GM12878 (cell line): Measurements from ENCODE around the gene TNFRSF14. TPM values are rescaled to one million over a fixed set of nuclear protein-coding genes. Genes with fewer than 3 reads are reported as not detected.

ENCODE experiments used
- ATAC-seq: fragments of 200-7000 bp; cut with Tn5 transposase; 3 replicates; pipeline ENCODE4 v1.9.1; 2020; ENCODE audit warnings: mild to moderate bottlenecking, moderate library complexity
- BruUV-seq: library from RNA; stranded (reverse); fragments of 400-500 nt; replicated peaks from 2 replicates; lab custom pipeline; 2021; lab: Mats Ljungman, UMichigan
- CTCF ChIA-PET: fragments of 300-600 bp; sonication (Branson Sonifier 250); formaldehyde crosslinking; extraction: SDS; loops from one replicate; lab custom pipeline; 2021; ENCODE audit warnings: inconsistent platforms; lab: Yijun Ruan, JAX
- POLR2A ChIA-PET: fragments of 350-600 bp; formaldehyde crosslinking; extraction: SDS; loops from one replicate; lab custom pipeline; 2021; ENCODE audit warnings: inconsistent platforms; lab: Charles Lee
- RAD21 ChIA-PET: fragments of 300-600 bp; sonication (Branson Sonifier 250); formaldehyde crosslinking; loops from one replicate; lab custom pipeline; 2023; ENCODE audit warnings: antibody characterized with exemption; ENCODE audit not compliant: unreplicated experiment; lab: Charles Lee
- SMC1A ChIA-PET: fragments of 300-600 bp; sonication (Branson Sonifier 250); formaldehyde crosslinking; loops from one replicate; lab custom pipeline; 2023; ENCODE audit not compliant: unreplicated experiment, uncharacterized antibody; lab: Charles Lee
- DNase-seq: peaks from one replicate; pipeline ENCODE4 v3.0.0-alpha.2; 2011; ENCODE audit warnings: low read depth, low spot score
- FAIRE-seq: peaks from 3 replicates; lab custom pipeline; 2011; peaks lifted over from hg19 to GRCh38; lab: Jason Lieb, UNC
- H2AFZ ChIP-seq: 2 replicates; pipeline ENCODE4 v1.6.0; 2011; ENCODE audit warnings: low read depth, low read length, control low read depth; ENCODE audit not compliant: control insufficient read depth
- H3K27ac ChIP-seq: 2 replicates; pipeline ENCODE4 v1.5.1; 2011; ENCODE audit warnings: control low read depth; ENCODE audit not compliant: control insufficient read depth, insufficient read depth
- H3K27me3 ChIP-seq, 2 experiments: replicated peaks in 1 of 2; 2 replicates each; pipeline versions ENCODE4 v1.6.0 to v1.6.1; 2011; ENCODE audit warnings: low read length in 1 of 2; ENCODE audit not compliant: control insufficient read depth in 2 of 2, insufficient read depth in 2 of 2
- H3K36me3 ChIP-seq, 2 experiments: 2 replicates each; pipeline ENCODE4 v1.5.1; 2011; ENCODE audit warnings: low read length in 1 of 2; ENCODE audit not compliant: control insufficient read depth in 2 of 2, insufficient read depth in 2 of 2
- H3K4me1 ChIP-seq: 2 replicates; pipeline ENCODE4 v1.6.1; 2011; ENCODE audit warnings: mild to moderate bottlenecking, low read length, moderate library complexity, mixed read lengths; ENCODE audit not compliant: control insufficient read depth, insufficient read depth
- H3K4me2 ChIP-seq: 2 replicates; pipeline ENCODE4 v1.6.0; 2011; ENCODE audit warnings: control low read depth; ENCODE audit not compliant: control insufficient read depth, insufficient read depth
- H3K4me3 ChIP-seq: fragments of 200-600 bp; sonication (generic); 2 replicates; pipeline ENCODE4 v1.5.1; 2016
- H3K79me2 ChIP-seq: 2 replicates; pipeline ENCODE4 v1.6.0; 2011; ENCODE audit warnings: low read length; ENCODE audit not compliant: control insufficient read depth, insufficient read depth
- H3K9ac ChIP-seq: 2 replicates; pipeline ENCODE4 v1.8.0; 2011; ENCODE audit warnings: low read length, control low read depth, mixed read lengths; ENCODE audit not compliant: control insufficient read depth, insufficient read depth
- H3K9me3 ChIP-seq: replicated peaks from 3 replicates; pipeline ENCODE4 v1.5.1; 2011; ENCODE audit warnings: mild to moderate bottlenecking, low read length; ENCODE audit not compliant: control insufficient read depth, insufficient read depth
- H4K20me1 ChIP-seq: 2 replicates; pipeline ENCODE4 v1.6.0; 2011; ENCODE audit not compliant: control insufficient read depth, insufficient read depth
- BHLHE40 ChIP-seq, 2 experiments: fragments of 450-650 bp in 1 of 2; IDR thresholded peaks; 2 replicates each; pipeline ENCODE4 v1.6.1; 2011 to 2017; ENCODE audit warnings: low read depth in 2 of 2, borderline replicate concordance in 1 of 2, improper control_type of control experiment in 1 of 2, low read length in 1 of 2, mild to moderate bottlenecking in 1 of 2
- FOXM1 ChIP-seq: IDR thresholded peaks from 2 replicates; pipeline ENCODE4 v1.6.1; 2012; ENCODE audit warnings: low read depth, mild to moderate bottlenecking, inconsistent platforms, low read length, moderate library complexity
- GABPA ChIP-seq: IDR thresholded peaks from 2 replicates; pipeline ENCODE4 v1.6.1; 2014; ENCODE audit warnings: antibody characterized with exemption, low read depth, mild to moderate bottlenecking, inconsistent platforms
- KAT2A ChIP-seq: conservative IDR thresholded peaks from 2 replicates; pipeline ENCODE4 v1.6.1; 2011; ENCODE audit warnings: low read depth, low read length; ENCODE audit not compliant: control insufficient read depth
- MYB ChIP-seq: fragments of 150-350 bp; IDR thresholded peaks from 2 replicates; pipeline ENCODE4 v1.6.1; 2014; ENCODE audit warnings: mild to moderate bottlenecking, low read depth, low read length, borderline replicate concordance
- NBN ChIP-seq: fragments of 450-650 bp; IDR thresholded peaks from 2 replicates; pipeline ENCODE4 v1.6.1; 2016
- NFIC ChIP-seq: IDR thresholded peaks from 2 replicates; pipeline ENCODE4 v1.6.1; 2012; ENCODE audit warnings: low read depth, mild to moderate bottlenecking, inconsistent platforms, low read length, moderate library complexity
- NRF1 ChIP-seq: conservative IDR thresholded peaks from 2 replicates; pipeline ENCODE4 v1.6.1; 2011; ENCODE audit warnings: mild to moderate bottlenecking, low read depth, low read length, improper control_type of control experiment
- POLR2AphosphoS5 ChIP-seq: IDR thresholded peaks from 2 replicates; pipeline ENCODE4 v1.6.1; 2011; ENCODE audit warnings: mild to moderate bottlenecking, low read length, inconsistent platforms
- RB1 ChIP-seq: fragments of 450-650 bp; formaldehyde crosslinking; IDR thresholded peaks from 2 replicates; pipeline ENCODE4 v1.6.1; 2017; ENCODE audit warnings: mild to moderate bottlenecking, borderline replicate concordance
- RELA ChIP-seq: fragments of 450-650 bp; IDR thresholded peaks from 2 replicates; pipeline ENCODE4 v1.8.0; 2014; ENCODE audit warnings: borderline replicate concordance; ENCODE audit not compliant: partially characterized antibody
- SP1 ChIP-seq: IDR thresholded peaks from one replicate; pipeline ENCODE4 v1.6.1; 2011; ENCODE audit warnings: low read depth, low read length
- SREBF2 ChIP-seq: IDR thresholded peaks from 2 replicates; pipeline ENCODE4 v1.6.1; 2012; ENCODE audit warnings: mild to moderate bottlenecking, low read length
- TCF12 ChIP-seq: IDR thresholded peaks from 2 replicates; pipeline ENCODE4 v1.6.1; 2011; ENCODE audit warnings: low read depth, mild to moderate bottlenecking, low read length
- USF1 ChIP-seq: IDR thresholded peaks from 2 replicates; pipeline ENCODE4 v1.6.1; 2011; ENCODE audit warnings: borderline replicate concordance, low read depth, mild to moderate bottlenecking, moderate library complexity, mixed read lengths, low read length; ENCODE audit not compliant: insufficient read depth; ENCODE audit errors: extremely low read length
- USF2 ChIP-seq: IDR thresholded peaks from 2 replicates; pipeline ENCODE4 v1.6.1; 2011; ENCODE audit warnings: low read depth, low read length, improper control_type of control experiment, borderline replicate concordance
- ZBTB11 ChIP-seq: fragments of 450-650 bp; formaldehyde crosslinking; IDR thresholded peaks from 2 replicates; pipeline ENCODE4 v1.5.0; 2022; ENCODE audit warnings: mild to moderate bottlenecking, missing genetic modification characterization
- WGBS: methylation state at CpG from one replicate; pipeline ENCODE4 v1.1.6; 2016; ENCODE audit warnings: low lambda C conversion rate; ENCODE audit not compliant: insufficient replicate concordance, insufficient coverage; ENCODE audit errors: missing lambda C conversion rate; 5-methylcytosine and 5-hydroxymethylcytosine counted together
- in situ Hi-C: fragments of 300-500 bp; cut with MboI; formaldehyde crosslinking; loops from 9 replicates; pipeline ENCODE4 v1.14.3; 2018; ENCODE audit warnings: mixed read lengths
- intact Hi-C: fragments of 100-400 bp; cut with micrococcal nuclease; formaldehyde crosslinking; loops from one replicate; pipeline ENCODE4 v1.14.2; 2022; ENCODE audit not compliant: unreplicated experiment
- polyA plus RNA-seq, 11 experiments: library from polyadenylated mRNA; depleted of rRNA in 4 of 11; unstranded in 6 of 11; stranded (reverse) in 5 of 11; fragments of >200 nt; fragmentation: Nextera tagmentation in 4 of 11; fragmentation: Illumina TruSeq in 1 of 11; extraction: Ambion mirVana in 4 of 11; extraction: Trizol in 1 of 11; gene quantifications; 1 replicate in 1 of 11; 2 replicates in 10 of 11; pipeline versions ENCODE4 v1.2.1 to v1.2.3, GENCODE V29; 2011 to 2016; ENCODE audit warnings: inconsistent platforms in 2 of 11, missing spikeins in 2 of 11, low read depth in 1 of 11
- total RNA-seq, 4 experiments: library from RNA; depleted of rRNA in 3 of 4; stranded (reverse); fragments of >200 nt in 3 of 4; fragmentation: Illumina TruSeq in 1 of 4; extraction: Trizol in 1 of 4; gene quantifications; 2 replicates each; pipeline versions ENCODE4 v1.2.1 to v1.2.3, GENCODE V29; 2013 to 2021

TNFRSF14 gene
- total and polyA plus RNA-seq, 10 of the 15 experiments (the other 5 are each of a cell fraction or from before 2014, with no cell fraction given), result 0.43 to 114 (median 41.5) TPM

- TF ChIP-seq MYB, result no peak
- no peak for TF ChIP-seq GABPA
Observed at GRCh38 chr1:2520206-2520605, 36.0 kb upstream of the TNFRSF14 start (continued).

- Histone ChIP-seq H3K36me3 (peaks cover 8 to 40% of the 10 kb centered on the region in 2 experiments; a peak in 3 of 4 replicates), H3K9me3 (no peaks in the 10 kb centered on the region), H3K79me2 (peaks cover 34% of the 10 kb centered on the region), H3K4me3 (no peak overlapping the region), H3K9ac (no peak overlapping the region), H2AFZ (no peak overlapping the region), H3K27ac (no peak overlapping the region), H4K20me1 (peaks cover 3% of the 10 kb centered on the region; the same call in 1 of the 2 replicates), H3K27me3 (no peaks in the 10 kb centered on the region), H3K4me2 (no peak overlapping the region), H3K4me1 (peaks cover 11% of the 10 kb centered on the region)
- ChIA-PET RAD21 (no interaction called here), POLR2A (no interaction called here), CTCF (no interaction called here), SMC1A (no interaction called here)
- TF ChIP-seq SREBF2 (no peak), BHLHE40 (IDR thresholded peaks at IDR 0.05; ENCODE audit: borderline replicate concordance in 1 of 2, low read depth in 2 of 2, low read length in 1 of 2) (no peak), NRF1 (no peak), FOXM1 (no peak), USF2 (no peak), KAT2A (no peak), GABPA (no peak), NBN (no peak), POLR2AphosphoS5 (no peak), USF1 (no peak), RELA (no peak), SP1 (no peak), TCF12 (no peak), RB1 (no peak), ZBTB11 (no peak), NFIC (no peak)
- FAIRE-seq (no peak), DNase-seq (no peak), ATAC-seq (no peak)
- 96% methylated on average over 21 of the region's 21 CpGs for WGBS
- in situ Hi-C loops, result loop anchor here (10.0 kb wide), 1 partner anchor 316 kb away; no protein-coding TSS in a partner anchor
- intact Hi-C loops, result no loop called here
- BruUV-seq, result no TSS peak
Observed at GRCh38 chr1:2520806-2521205, 35.4 kb upstream of the TNFRSF14 start.
